Subcutaneous adipose tissue (tissue), 4 donors: ENCODE data around the gene SERAC1. TPM values are rescaled to one million over a fixed set of nuclear protein-coding genes. Genes with fewer than 3 reads are reported as not detected.

ENCODE experiments used
- total RNA-seq, 4 donors: library from RNA; depleted of rRNA; stranded (reverse); fragments of >200 nt; gene quantifications; one replicate each; pipeline ENCODE4 v1.1.0, GENCODE V29; 2016
- TF ChIP-seq, protein P1 (sequence below): fragments of 450-650 bp; IDR thresholded peaks from one replicate; pipeline ENCODE4 v1.5.1; 2016; ENCODE audit warnings: low read depth, mild to moderate bottlenecking, control low read depth, antibody characterized with exemption, moderate library complexity

The SERAC1 gene
- total RNA-seq, 4 donors from 2014 or later: 6.2 to 13.4 (median 12.0) TPM

DNA sequence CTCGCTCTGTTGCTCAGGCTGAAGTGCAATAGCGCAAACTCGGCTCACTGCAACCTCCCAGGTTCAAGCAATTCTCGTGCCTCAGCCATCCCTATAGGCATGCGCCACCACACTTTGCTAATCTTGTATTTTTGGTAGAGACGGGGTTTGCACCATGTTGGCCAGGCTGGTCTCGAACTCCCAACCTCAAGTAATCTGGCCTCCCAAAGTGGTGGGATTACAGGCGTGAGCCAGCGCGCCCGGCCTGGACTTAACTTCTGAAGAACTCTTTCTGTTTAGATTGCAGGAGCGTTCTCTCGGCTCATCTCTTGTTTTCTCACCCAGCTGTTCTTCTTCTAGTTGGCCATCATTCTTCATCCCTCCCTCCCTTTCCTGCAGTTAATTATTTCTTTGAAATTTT is 30.4 kb upstream of the SERAC1 start:
- TF ChIP-seq, protein P1, sequence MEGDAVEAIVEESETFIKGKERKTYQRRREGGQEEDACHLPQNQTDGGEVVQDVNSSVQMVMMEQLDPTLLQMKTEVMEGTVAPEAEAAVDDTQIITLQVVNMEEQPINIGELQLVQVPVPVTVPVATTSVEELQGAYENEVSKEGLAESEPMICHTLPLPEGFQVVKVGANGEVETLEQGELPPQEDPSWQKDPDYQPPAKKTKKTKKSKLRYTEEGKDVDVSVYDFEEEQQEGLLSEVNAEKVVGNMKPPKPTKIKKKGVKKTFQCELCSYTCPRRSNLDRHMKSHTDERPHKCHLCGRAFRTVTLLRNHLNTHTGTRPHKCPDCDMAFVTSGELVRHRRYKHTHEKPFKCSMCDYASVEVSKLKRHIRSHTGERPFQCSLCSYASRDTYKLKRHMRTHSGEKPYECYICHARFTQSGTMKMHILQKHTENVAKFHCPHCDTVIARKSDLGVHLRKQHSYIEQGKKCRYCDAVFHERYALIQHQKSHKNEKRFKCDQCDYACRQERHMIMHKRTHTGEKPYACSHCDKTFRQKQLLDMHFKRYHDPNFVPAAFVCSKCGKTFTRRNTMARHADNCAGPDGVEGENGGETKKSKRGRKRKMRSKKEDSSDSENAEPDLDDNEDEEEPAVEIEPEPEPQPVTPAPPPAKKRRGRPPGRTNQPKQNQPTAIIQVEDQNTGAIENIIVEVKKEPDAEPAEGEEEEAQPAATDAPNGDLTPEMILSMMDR: no peak

DNA sequence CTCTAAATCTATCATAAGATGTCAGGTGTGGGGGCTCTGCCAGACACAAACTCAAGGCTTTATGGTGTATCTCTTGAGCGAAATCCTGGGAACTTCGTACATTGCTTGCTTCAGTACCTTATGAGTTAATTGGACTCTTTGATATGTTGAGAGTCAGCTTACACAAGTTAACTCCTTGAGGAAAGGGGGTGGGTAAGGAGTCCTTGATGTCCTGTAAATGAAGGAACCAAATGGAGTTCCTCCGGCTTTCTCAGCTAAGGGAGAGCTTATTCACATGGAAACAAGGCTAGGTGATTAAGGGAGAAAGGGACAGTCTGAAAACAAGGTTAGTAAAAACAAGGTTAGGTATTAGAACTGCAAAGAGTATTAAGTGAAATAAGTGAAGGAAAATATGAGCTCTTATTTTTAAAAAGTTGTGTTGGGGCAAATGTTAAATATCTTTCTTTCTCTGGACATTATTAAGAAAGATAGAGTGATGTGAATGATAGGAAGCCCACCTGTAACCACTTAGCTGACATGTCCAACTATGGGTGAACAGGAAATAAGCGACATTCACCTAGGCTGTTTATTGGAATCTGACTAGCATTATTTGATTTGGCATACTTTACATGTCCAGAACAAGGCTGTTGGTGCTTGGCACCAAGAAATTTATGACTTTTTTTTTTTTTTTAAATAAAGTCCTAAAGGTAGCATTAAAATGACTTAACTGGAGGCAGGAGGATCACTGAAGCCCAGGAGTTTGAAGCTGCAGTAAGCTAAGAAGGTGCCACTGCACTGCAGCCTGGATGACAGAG is 26.6 kb upstream of the SERAC1 start:
- TF ChIP-seq, protein P1: no peak

DNA sequence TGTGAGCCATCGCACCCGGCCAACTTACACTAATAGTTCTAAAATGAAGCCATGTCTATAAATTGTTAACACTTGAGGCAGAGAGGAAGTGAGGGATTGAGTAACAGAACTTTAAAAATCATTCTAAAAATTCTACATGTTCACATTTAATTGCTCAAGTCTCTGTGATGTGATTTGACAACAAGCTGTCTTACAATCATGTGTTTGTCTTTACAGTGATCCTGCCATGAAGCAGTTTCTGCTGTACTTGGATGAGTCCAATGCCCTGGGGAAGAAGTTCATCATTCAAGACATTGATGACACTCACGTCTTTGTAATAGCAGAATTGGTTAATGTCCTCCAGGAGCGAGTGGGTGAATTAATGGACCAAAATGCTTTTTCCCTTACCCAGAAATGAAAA is 23.7 kb upstream of the SERAC1 start:
- TF ChIP-seq, protein P1: no peak

DNA sequence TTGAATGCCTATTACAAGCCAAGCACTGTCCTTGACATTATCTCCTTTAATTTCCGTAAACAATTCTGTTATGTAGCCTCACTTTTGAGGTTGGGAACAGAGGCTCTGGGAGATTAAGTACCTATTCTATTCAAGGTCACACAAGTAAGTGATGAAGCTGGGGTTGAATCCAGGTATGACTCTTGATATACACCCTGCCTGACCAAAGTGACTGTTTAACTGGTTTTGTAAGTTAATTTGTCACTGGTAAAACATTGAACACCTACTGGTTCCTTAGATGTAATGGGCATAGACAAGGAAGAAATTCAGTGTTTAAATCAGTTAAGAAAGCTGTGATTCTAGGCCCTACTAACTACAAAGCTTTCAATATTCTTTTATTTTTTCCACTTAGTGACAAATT is 23.0 kb upstream of the SERAC1 start:
- TF ChIP-seq, protein P1: no peak

DNA sequence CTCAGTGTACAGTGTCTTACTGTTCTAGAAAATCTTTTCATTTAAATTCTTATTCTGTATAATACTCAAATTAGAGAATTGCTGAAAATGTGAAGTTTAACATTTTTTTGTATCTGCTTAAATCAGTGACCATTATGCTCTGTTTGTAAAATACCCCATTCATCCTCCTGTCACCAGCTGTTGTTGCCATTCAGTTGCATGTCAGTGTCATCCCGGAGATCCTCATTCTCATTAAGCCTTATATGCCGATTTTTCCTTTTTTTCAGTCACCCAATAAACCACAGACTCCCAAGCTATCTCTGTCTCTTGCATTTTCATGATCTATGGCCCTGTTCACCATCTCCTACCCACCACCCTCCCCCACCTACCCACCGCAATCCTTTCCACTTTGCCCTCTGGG is 20.5 kb upstream of the SERAC1 start:
- TF ChIP-seq, protein P1: no peak

DNA sequence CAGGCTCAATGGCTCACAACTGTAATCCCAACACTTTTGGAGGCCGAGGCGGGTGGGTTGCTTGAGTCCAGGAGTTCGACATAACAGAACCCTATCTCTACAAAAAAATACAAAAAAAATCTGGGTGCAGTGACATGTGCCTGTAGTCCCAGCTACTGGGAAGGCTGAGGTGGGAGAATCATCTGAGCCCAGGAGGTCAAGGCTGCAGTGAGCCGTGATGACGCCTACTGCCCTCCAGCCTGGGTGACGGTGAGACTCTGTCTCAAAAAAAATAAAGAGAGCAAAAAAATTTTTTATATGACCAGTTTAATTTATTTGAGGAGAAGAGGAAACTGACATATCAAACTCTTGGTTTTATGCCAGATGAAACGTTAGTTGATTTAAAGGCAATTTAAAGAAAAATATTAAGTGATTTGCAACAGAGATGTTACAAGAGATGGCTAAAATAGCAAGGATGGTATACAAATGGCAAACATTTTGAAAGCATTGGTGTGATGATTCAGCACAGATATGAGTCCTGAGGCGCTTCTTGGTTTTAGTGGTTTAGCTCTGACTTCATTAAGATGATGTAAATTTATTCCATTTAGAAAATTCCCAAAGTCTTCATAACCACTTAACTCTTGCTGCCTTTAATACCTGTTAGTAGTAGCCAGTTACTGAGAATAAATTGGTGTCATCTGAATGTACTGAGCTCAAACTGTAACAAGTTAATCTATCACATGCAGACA is 17.8 kb upstream of the SERAC1 start:
- TF ChIP-seq, protein P1: no peak

DNA sequence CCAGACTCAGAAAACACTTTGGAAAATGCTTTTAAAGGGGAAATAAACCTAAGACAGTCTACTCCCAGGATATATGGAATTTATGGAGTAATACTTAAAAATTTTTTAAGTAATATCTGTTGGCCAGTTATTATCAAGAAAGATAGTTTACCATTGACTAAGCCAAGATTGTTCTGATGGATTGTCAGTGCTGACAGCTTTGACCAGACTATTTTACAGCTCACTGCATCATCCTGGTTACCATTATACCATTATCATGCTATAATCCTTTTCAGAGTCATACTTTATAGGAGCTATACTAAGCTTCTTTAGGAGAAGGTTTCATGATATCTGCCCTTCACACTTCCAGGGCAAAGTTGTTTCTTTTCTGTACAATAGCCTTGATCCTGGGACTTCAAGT is 16.5 kb upstream of the SERAC1 start:
- TF ChIP-seq, protein P1: no peak
